Tibial artery (tissue), 4 donors: ENCODE results near the gene AMBP.

ENCODE experiments used
- DNase-seq, 2 donors: peaks; one replicate each; pipeline ENCODE4 v3.0.0-alpha.2; 2019
- H3K27ac ChIP-seq, 2 donors: fragments of 200-600 bp; sonication (generic) in 1 of 2; 1 replicate in 1 of 2; 2 replicates in 1 of 2; pipeline ENCODE4 v1.5.1; 2018 to 2019; ENCODE audit warnings: mild to moderate bottlenecking in 1 of 2
- H3K27me3 ChIP-seq, 2 donors: fragments of 200-600 bp; sonication (generic) in 1 of 2; one replicate each; pipeline versions ENCODE4 v1.5.1 to v1.6.0; 2016 to 2019
- H3K36me3 ChIP-seq, 3 donors: fragments of 200-600 bp; sonication (generic) in 2 of 3; one replicate each; pipeline ENCODE4 v1.5.1; 2016 to 2019; ENCODE audit warnings: mild to moderate bottlenecking in 2 of 3
- H3K4me1 ChIP-seq, 4 donors: fragments of 200-600 bp; sonication (generic) in 2 of 4; 1 replicate in 3 of 4; 2 replicates in 1 of 4; pipeline ENCODE4 v1.5.1; 2016 to 2019
- H3K4me3 ChIP-seq, 2 donors: fragments of 200-600 bp; sonication (generic) in 1 of 2; 1 replicate in 1 of 2; 2 replicates in 1 of 2; pipeline ENCODE4 v1.5.1; 2018 to 2019; ENCODE audit warnings: mild to moderate bottlenecking in 2 of 2
- H3K9me3 ChIP-seq, 3 donors: fragments of 200-600 bp; sonication (generic) in 1 of 3; one replicate each; pipeline ENCODE4 v1.5.1; 2016 to 2019
- CTCF ChIP-seq, 2 experiments: fragments of 200-600 bp in 1 of 2; fragments of 450-650 bp in 1 of 2; IDR thresholded peaks; one replicate each; pipeline ENCODE4 v1.5.1; 2017 to 2019; ENCODE audit warnings: antibody characterized with exemption in 2 of 2, mild to moderate bottlenecking in 1 of 2, moderate library complexity in 1 of 2
- intact Hi-C: fragments of 100-400 bp; cut with DNase I; formaldehyde crosslinking; loops from one replicate; pipeline ENCODE4 v1.15.0; 2023; ENCODE audit warnings: low total_unique reads

The AMBP gene

GRCh38 chr9:114023961-114024360 lies 54.1 kb downstream of the AMBP start:
- Histone ChIP-seq H3K4me1 (no peaks in the 10 kb centered on the region), H3K9me3 (peaks cover 0 to 20% (median 0%) of the 10 kb centered on the region in 3 donors), H3K27me3 (no peaks in the 10 kb centered on the region), H3K27ac (no peak overlapping the region), H3K36me3 (peaks cover 34 to 52% (median 34%) of the 10 kb centered on the region in 3 donors), H3K4me3 (no peak overlapping the region)
- TF ChIP-seq CTCF (IDR thresholded peaks at IDR 0.05) = no peak
- DNase-seq = no peak
- intact Hi-C loops = no loop called here

GRCh38 chr9:114021578-114021977 lies 56.5 kb downstream of the AMBP start:
- peaks cover 37 to 67% (median 38%) of the 10 kb centered on the region in 3 donors for H3K36me3 ChIP-seq
- TF ChIP-seq CTCF (IDR thresholded peaks at IDR 0.05) = no peak
- intact Hi-C loops = no loop called here
- no peak for DNase-seq
- H3K27ac ChIP-seq = no peak overlapping the region
- H3K9me3 ChIP-seq = peaks cover 0 to 20% (median 0%) of the 10 kb centered on the region in 3 donors
- H3K4me1 ChIP-seq = no peaks in the 10 kb centered on the region
- H3K27me3 ChIP-seq = no peaks in the 10 kb centered on the region
- H3K4me3 ChIP-seq = no peak overlapping the region

GRCh38 chr9:114017741-114018715 lies 60.1 kb downstream of the AMBP start:
- DNase-seq = peak in 1 of 2 donors; percentile 35
- intact Hi-C loops = no loop called here

GRCh38 chr9:114016629-114017423 lies 61.3 kb downstream of the AMBP start:
- Histone ChIP-seq H3K9me3 (peaks cover 0 to 4% (median 0%) of the 10 kb centered on the region in 3 donors), H3K27ac (no peak overlapping the region), H3K4me1 (no peaks in the 10 kb centered on the region), H3K36me3 (peaks cover 24 to 55% (median 51%) of the 10 kb centered on the region in 3 donors), H3K4me3 (no peak overlapping the region), H3K27me3 (no peaks in the 10 kb centered on the region)
- no peak for TF ChIP-seq CTCF (IDR thresholded peaks at IDR 0.05)
- peak in 1 of 2 donors; percentile 62 for DNase-seq
- intact Hi-C loops = no loop called here

More at GRCh38 chr9:114017741-114018715, 60.1 kb downstream of the AMBP start:
- H3K4me3 ChIP-seq = no peak overlapping the region
- no peaks in the 10 kb centered on the region for H3K4me1 ChIP-seq
- no peak for TF ChIP-seq CTCF (IDR thresholded peaks at IDR 0.05)
- H3K27me3 ChIP-seq = no peaks in the 10 kb centered on the region
- peaks cover 0 to 10% (median 0%) of the 10 kb centered on the region in 3 donors for H3K9me3 ChIP-seq
- peaks cover 31 to 59% (median 44%) of the 10 kb centered on the region in 3 donors for H3K36me3 ChIP-seq
- no peak overlapping the region for H3K27ac ChIP-seq

GRCh38 chr9:114016101-114016500 lies 62.0 kb downstream of the AMBP start:
- Histone ChIP-seq H3K27ac (no peak overlapping the region), H3K4me3 (no peak overlapping the region), H3K27me3 (no peaks in the 10 kb centered on the region), H3K4me1 (no peaks in the 10 kb centered on the region), H3K9me3 (peaks cover 0 to 4% (median 0%) of the 10 kb centered on the region in 3 donors), H3K36me3 (peaks cover 21 to 62% (median 53%) of the 10 kb centered on the region in 3 donors)
- peak in 1 of 2 donors; percentile 29 for DNase-seq
- intact Hi-C loops = no loop called here
- no peak for TF ChIP-seq CTCF (IDR thresholded peaks at IDR 0.05)
